Loucy (cell line): ENCODE data around the gene SUPV3L1.

Experiments
- EZH2phosphoT487 ChIP-seq: fragments of 200-600 bp; IDR thresholded peaks from 2 replicates; pipeline ENCODE4 v1.6.1; 2018; ENCODE audit warnings: antibody characterized with exemption, mild to moderate bottlenecking, moderate library complexity, borderline replicate concordance
- TF ChIP-seq, protein P1 (sequence below): fragments of 200-600 bp; sonication (generic); conservative IDR thresholded peaks from 2 replicates; pipeline ENCODE4 v1.5.1; 2014; ENCODE audit warnings: mild to moderate bottlenecking, antibody characterized with exemption, low read length

DNA sequence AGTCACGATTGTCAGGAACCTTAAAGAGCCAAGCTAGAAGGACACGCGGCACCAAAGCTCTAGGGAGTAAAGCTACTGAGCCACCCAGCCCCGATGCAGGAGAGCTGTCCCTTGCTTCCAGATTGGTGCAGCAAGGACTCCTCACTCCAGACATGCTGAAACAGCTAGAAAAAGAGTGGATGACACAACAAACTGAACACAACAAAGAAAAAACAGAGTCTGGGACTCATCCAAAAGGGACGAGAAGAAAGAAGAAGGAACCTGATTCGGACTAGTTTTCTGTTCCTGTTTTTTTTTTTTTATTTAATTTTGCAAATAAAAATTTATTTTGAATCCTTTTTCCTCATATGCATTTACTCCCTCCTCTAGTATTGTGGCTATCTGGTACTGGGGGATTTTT, 28.7 kb downstream of the SUPV3L1 start:
- TF ChIP-seq, protein P1, sequence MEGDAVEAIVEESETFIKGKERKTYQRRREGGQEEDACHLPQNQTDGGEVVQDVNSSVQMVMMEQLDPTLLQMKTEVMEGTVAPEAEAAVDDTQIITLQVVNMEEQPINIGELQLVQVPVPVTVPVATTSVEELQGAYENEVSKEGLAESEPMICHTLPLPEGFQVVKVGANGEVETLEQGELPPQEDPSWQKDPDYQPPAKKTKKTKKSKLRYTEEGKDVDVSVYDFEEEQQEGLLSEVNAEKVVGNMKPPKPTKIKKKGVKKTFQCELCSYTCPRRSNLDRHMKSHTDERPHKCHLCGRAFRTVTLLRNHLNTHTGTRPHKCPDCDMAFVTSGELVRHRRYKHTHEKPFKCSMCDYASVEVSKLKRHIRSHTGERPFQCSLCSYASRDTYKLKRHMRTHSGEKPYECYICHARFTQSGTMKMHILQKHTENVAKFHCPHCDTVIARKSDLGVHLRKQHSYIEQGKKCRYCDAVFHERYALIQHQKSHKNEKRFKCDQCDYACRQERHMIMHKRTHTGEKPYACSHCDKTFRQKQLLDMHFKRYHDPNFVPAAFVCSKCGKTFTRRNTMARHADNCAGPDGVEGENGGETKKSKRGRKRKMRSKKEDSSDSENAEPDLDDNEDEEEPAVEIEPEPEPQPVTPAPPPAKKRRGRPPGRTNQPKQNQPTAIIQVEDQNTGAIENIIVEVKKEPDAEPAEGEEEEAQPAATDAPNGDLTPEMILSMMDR: no peak
- no peak for TF ChIP-seq EZH2phosphoT487
